SK-N-SH (cell line): ENCODE data around the gene CELF5. TPM values are rescaled to one million over a fixed set of nuclear protein-coding genes. Genes with fewer than 3 reads are reported as not detected.

Source experiments
- CTCF ChIA-PET: fragments of 300-600, 350-600 bp; formaldehyde crosslinking; extraction: SDS; loops from one replicate; lab custom pipeline; 2021; lab: Yijun Ruan, JAX
- POLR2A ChIA-PET: fragments of 350-600 bp; sonication (Branson Sonifier 250); formaldehyde crosslinking; extraction: SDS; loops from one replicate; lab custom pipeline; 2020; ENCODE audit warnings: antibody characterized with exemption, inconsistent platforms; lab: Yijun Ruan, JAX
- DNase-seq: peaks from one replicate; pipeline ENCODE4 v3.0.0; 2012
- H2AFZ ChIP-seq: fragments of 200-600 bp; sonication (generic); 2 replicates; pipeline ENCODE4 v1.8.1; 2016; ENCODE audit warnings: antibody characterized with exemption, mild to moderate bottlenecking, low read depth
- H3F3A ChIP-seq: fragments of 200-600 bp; sonication (generic); replicated peaks from 2 replicates; pipeline ENCODE3; 2016; ENCODE audit warnings: antibody characterized with exemption, mild to moderate bottlenecking; ENCODE audit not compliant: insufficient read depth
- H3K27ac ChIP-seq, 2 experiments: fragments of 200-500 bp in 1 of 2; fragments of 200-600 bp in 1 of 2; sonication (Bioruptor generic) in 1 of 2; sonication (generic), shearing (Covaris generic) in 1 of 2; 2 replicates each; pipeline versions ENCODE4 v1.5.1 to v1.6.1; 2014 to 2016; ENCODE audit warnings: low read depth in 2 of 2, inconsistent platforms in 1 of 2, low read length in 1 of 2, mild to moderate bottlenecking in 1 of 2, mixed read lengths in 1 of 2
- H3K27me3 ChIP-seq: fragments of 200-600 bp; sonication (generic), shearing (Covaris generic); 2 replicates; pipeline ENCODE4 v1.6.1; 2016; ENCODE audit warnings: mixed run types; ENCODE audit not compliant: insufficient read depth
- H3K36me3 ChIP-seq, 2 experiments: fragments of 200-500 bp in 1 of 2; fragments of 200-600 bp in 1 of 2; sonication (Bioruptor generic) in 1 of 2; sonication (generic) in 1 of 2; replicated peaks in 1 of 2; 2 replicates each; pipeline versions ENCODE3 to v1.5.1; 2014 to 2016; ENCODE audit warnings: low read length in 1 of 2, mild to moderate bottlenecking in 1 of 2; ENCODE audit not compliant: insufficient read depth in 2 of 2, control insufficient read depth in 1 of 2
- H3K4me1 ChIP-seq, 2 experiments: fragments of 200-500 bp in 1 of 2; fragments of 200-600 bp in 1 of 2; sonication (Bioruptor generic) in 1 of 2; sonication (generic), shearing (Covaris generic) in 1 of 2; 2 replicates each; pipeline versions ENCODE4 v1.5.1 to v1.6.1; 2014 to 2016; ENCODE audit warnings: low read depth in 1 of 2, low read length in 1 of 2, mixed run types in 1 of 2; ENCODE audit not compliant: insufficient read depth in 2 of 2, control insufficient read depth in 1 of 2
- H3K4me2 ChIP-seq: fragments of 200-600 bp; sonication (generic), shearing (Covaris generic); 2 replicates; pipeline ENCODE4 v1.6.1; 2017; ENCODE audit warnings: mixed run types
- H3K4me3 ChIP-seq, 2 experiments: fragments of 200-500 bp in 1 of 2; fragments of 200-600 bp in 1 of 2; sonication (Bioruptor generic) in 1 of 2; sonication (generic), shearing (Covaris generic) in 1 of 2; 2 replicates each; pipeline versions ENCODE4 v1.5.1 to v1.8.1; 2014 to 2016; ENCODE audit warnings: low read depth in 2 of 2, inconsistent platforms in 1 of 2, low read length in 1 of 2, mild to moderate bottlenecking in 1 of 2, mixed read lengths in 1 of 2, moderate library complexity in 1 of 2
- H3K79me2 ChIP-seq: fragments of 200-600 bp; sonication (generic); 2 replicates; pipeline ENCODE4 v1.8.1; 2017; ENCODE audit warnings: mild to moderate bottlenecking; ENCODE audit not compliant: insufficient read depth
- H3K9ac ChIP-seq: fragments of 200-600 bp; sonication (generic); 2 replicates; pipeline ENCODE4 v1.6.1; 2017; ENCODE audit warnings: mixed run types
- H3K9me2 ChIP-seq: fragments of 200-600 bp; sonication (generic); 2 replicates; pipeline ENCODE4 v1.6.1; 2017; ENCODE audit warnings: mixed run types
- H3K9me3 ChIP-seq: fragments of 200-600 bp; sonication (generic); 2 replicates; pipeline ENCODE4 v1.6.1; 2017; ENCODE audit warnings: mixed run types, mild to moderate bottlenecking, moderate library complexity
- H4K20me1 ChIP-seq: fragments of 200-600 bp; sonication (generic); 2 replicates; pipeline ENCODE4 v1.6.1; 2017; ENCODE audit warnings: mild to moderate bottlenecking, mixed run types; ENCODE audit not compliant: insufficient read depth
- CHD2 ChIP-seq: fragments of 150-350 bp; IDR thresholded peaks from 2 replicates; pipeline ENCODE4 v1.6.1; 2018; ENCODE audit warnings: low read length; ENCODE audit not compliant: partially characterized antibody
- ELF1 ChIP-seq: IDR thresholded peaks from 2 replicates; pipeline ENCODE4 v1.4.0; 2012
- EP300 ChIP-seq, 2 experiments: IDR thresholded peaks; 2 replicates each; pipeline versions ENCODE4 v1.4.0 to v1.6.1; 2012; ENCODE audit warnings: borderline replicate concordance in 1 of 2, low read depth in 1 of 2, low read length in 1 of 2
- EZH2phosphoT487 ChIP-seq: fragments of 200-600 bp; sonication (generic); IDR thresholded peaks from 2 replicates; pipeline ENCODE4 v1.6.1; 2017; ENCODE audit warnings: low read depth, mixed run types, mild to moderate bottlenecking, antibody characterized with exemption, moderate library complexity, borderline replicate concordance
- FOXJ3 ChIP-seq: sonication (generic); formaldehyde crosslinking; IDR thresholded peaks from 2 replicates; pipeline ENCODE4 v1.5.1; 2020; ENCODE audit warnings: mild to moderate bottlenecking, missing genetic modification reagents
- FOXM1 ChIP-seq: IDR thresholded peaks from 2 replicates; pipeline ENCODE4 v1.4.0; 2012; ENCODE audit warnings: low read depth, mild to moderate bottlenecking
- GABPA ChIP-seq: IDR thresholded peaks from 2 replicates; pipeline ENCODE4 v1.4.0; 2012; ENCODE audit warnings: low read depth, mild to moderate bottlenecking
- IRF3 ChIP-seq: fragments of 150-350 bp; IDR thresholded peaks from 2 replicates; pipeline ENCODE4 v1.6.1; 2016; ENCODE audit warnings: mild to moderate bottlenecking, low read depth, low read length
- JUND ChIP-seq: IDR thresholded peaks from 2 replicates; pipeline ENCODE4 v1.4.0; 2012
- MEF2A ChIP-seq: IDR thresholded peaks from 2 replicates; pipeline ENCODE4 v1.4.0; 2012; ENCODE audit warnings: low read depth, borderline replicate concordance
- POLR2AphosphoS5 ChIP-seq: IDR thresholded peaks from 2 replicates; pipeline ENCODE4 v1.6.1; 2012; ENCODE audit warnings: low read depth, low read length
- RCOR1 ChIP-seq: fragments of 150-350 bp; IDR thresholded peaks from 2 replicates; pipeline ENCODE4 v1.6.1; 2017; ENCODE audit warnings: antibody characterized with exemption, low read length
- SMC3 ChIP-seq: IDR thresholded peaks from 2 replicates; pipeline ENCODE4 v1.6.1; 2012; ENCODE audit warnings: low read depth, low read length, improper control_type of control experiment
- TAF1 ChIP-seq: IDR thresholded peaks from 2 replicates; pipeline ENCODE4 v1.6.1; 2012; ENCODE audit warnings: low read depth, mild to moderate bottlenecking, low read length, moderate library complexity, borderline replicate concordance
- TCF12 ChIP-seq: IDR thresholded peaks from 2 replicates; pipeline ENCODE4 v1.4.0; 2012
- USF2 ChIP-seq: fragments of 150-350 bp; IDR thresholded peaks from 2 replicates; pipeline ENCODE4 v1.6.1; 2017; ENCODE audit warnings: antibody characterized with exemption, low read length, low read depth, borderline replicate concordance
- YY1 ChIP-seq: IDR thresholded peaks from 2 replicates; pipeline ENCODE4 v1.4.0; 2012; ENCODE audit warnings: low read depth, mild to moderate bottlenecking
- polyA plus RNA-seq, 3 experiments: library from polyadenylated mRNA; depleted of rRNA; stranded (reverse); fragments of >200 nt; gene quantifications; 2 replicates each; pipeline ENCODE4 v1.2.3, GENCODE V29; 2012
- TF ChIP-seq, protein P1 (sequence below): IDR thresholded peaks from 2 replicates; pipeline ENCODE4 v1.4.0; 2012; ENCODE audit warnings: low read depth, borderline replicate concordance
- TF ChIP-seq, protein P2 (sequence below): IDR thresholded peaks from 2 replicates; pipeline ENCODE4; 2012
- TF ChIP-seq, protein P3 (sequence below): IDR thresholded peaks from 2 replicates; pipeline ENCODE4 v1.4.0; 2012; ENCODE audit warnings: low read depth, borderline replicate concordance

Gene CELF5
- polyA plus RNA-seq, 1 of the 3 experiments (the other 2 are of a cell fraction): 0.33 TPM

DNA sequence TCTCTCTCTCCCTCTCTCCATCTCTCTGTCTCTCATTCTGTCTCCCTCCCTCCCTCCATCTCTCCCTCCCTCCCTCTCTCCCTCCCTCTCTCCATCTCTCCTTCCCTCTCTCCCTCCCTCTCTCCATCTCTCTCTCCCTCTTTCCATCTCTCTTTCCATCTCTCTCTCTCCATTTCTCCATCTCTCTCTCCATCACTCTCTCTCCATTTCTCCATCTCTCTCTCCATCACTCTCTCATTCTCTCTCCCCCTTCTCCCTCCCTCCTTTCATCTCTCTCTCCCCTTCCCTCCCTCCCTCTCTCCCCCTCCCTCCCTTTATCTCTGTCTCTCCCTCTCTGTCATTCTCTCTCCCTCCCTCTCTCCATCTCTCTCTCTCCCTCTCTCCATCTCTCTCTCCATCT, 86.2 kb downstream of the CELF5 start:
- POLR2A ChIA-PET: no interaction called here
- no peaks in the 10 kb centered on the region for H3K9me2 ChIP-seq
- no peaks in the 10 kb centered on the region; a peak in 1 of 4 replicates for H3K4me1 ChIP-seq
- no peaks in the 10 kb centered on the region for H3K9me3 ChIP-seq
- H4K20me1 ChIP-seq: no peaks in the 10 kb centered on the region
- no peak for DNase-seq
- H2AFZ ChIP-seq: no peak overlapping the region
- H3K27me3 ChIP-seq: peaks cover 11% of the 10 kb centered on the region; the same call in 1 of the 2 replicates
- H3F3A ChIP-seq: peaks cover 5% of the 10 kb centered on the region
- no peak overlapping the region for H3K9ac ChIP-seq
- no peak overlapping the region for H3K27ac ChIP-seq
- no peak overlapping the region for H3K4me3 ChIP-seq
- H3K79me2 ChIP-seq: no peaks in the 10 kb centered on the region
- CTCF ChIA-PET: no interaction called here
- TF ChIP-seq MEF2A: no peak
- TF ChIP-seq TCF12: no peak
- no peak for TF ChIP-seq FOXM1
- no peak for TF ChIP-seq USF2
- TF ChIP-seq IRF3: no peak
- TF ChIP-seq JUND: no peak
- TF ChIP-seq, protein P1, sequence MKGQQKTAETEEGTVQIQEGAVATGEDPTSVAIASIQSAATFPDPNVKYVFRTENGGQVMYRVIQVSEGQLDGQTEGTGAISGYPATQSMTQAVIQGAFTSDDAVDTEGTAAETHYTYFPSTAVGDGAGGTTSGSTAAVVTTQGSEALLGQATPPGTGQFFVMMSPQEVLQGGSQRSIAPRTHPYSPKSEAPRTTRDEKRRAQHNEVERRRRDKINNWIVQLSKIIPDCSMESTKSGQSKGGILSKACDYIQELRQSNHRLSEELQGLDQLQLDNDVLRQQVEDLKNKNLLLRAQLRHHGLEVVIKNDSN: no peak
- no peak for TF ChIP-seq EP300 (IDR thresholded peaks at IDR 0.05; ENCODE audit: borderline replicate concordance in 1 of 2, low read depth in 1 of 2, low read length in 1 of 2)
- no peak for TF ChIP-seq TAF1
- no peak for TF ChIP-seq ELF1
- TF ChIP-seq CHD2: no peak
- no peak for TF ChIP-seq RCOR1
- no peak for TF ChIP-seq FOXJ3 (CRISPR knock-in tag)
- TF ChIP-seq EZH2phosphoT487: no peak
- TF ChIP-seq, protein P2, sequence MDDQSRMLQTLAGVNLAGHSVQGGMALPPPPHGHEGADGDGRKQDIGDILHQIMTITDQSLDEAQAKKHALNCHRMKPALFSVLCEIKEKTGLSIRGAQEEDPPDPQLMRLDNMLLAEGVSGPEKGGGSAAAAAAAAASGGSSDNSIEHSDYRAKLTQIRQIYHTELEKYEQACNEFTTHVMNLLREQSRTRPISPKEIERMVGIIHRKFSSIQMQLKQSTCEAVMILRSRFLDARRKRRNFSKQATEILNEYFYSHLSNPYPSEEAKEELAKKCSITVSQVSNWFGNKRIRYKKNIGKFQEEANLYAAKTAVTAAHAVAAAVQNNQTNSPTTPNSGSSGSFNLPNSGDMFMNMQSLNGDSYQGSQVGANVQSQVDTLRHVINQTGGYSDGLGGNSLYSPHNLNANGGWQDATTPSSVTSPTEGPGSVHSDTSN: no peak
- TF ChIP-seq YY1: no peak
- no peak for TF ChIP-seq SMC3
- TF ChIP-seq GABPA: no peak
- TF ChIP-seq, protein P3, sequence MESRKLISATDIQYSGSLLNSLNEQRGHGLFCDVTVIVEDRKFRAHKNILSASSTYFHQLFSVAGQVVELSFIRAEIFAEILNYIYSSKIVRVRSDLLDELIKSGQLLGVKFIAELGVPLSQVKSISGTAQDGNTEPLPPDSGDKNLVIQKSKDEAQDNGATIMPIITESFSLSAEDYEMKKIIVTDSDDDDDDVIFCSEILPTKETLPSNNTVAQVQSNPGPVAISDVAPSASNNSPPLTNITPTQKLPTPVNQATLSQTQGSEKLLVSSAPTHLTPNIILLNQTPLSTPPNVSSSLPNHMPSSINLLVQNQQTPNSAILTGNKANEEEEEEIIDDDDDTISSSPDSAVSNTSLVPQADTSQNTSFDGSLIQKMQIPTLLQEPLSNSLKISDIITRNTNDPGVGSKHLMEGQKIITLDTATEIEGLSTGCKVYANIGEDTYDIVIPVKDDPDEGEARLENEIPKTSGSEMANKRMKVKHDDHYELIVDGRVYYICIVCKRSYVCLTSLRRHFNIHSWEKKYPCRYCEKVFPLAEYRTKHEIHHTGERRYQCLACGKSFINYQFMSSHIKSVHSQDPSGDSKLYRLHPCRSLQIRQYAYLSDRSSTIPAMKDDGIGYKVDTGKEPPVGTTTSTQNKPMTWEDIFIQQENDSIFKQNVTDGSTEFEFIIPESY: no peak
- no peak for TF ChIP-seq POLR2AphosphoS5
- no peaks in the 10 kb centered on the region for H3K36me3 ChIP-seq
- no peak overlapping the region for H3K4me2 ChIP-seq
